ENCODE measurements around the gene OXCT1.

DNA sequence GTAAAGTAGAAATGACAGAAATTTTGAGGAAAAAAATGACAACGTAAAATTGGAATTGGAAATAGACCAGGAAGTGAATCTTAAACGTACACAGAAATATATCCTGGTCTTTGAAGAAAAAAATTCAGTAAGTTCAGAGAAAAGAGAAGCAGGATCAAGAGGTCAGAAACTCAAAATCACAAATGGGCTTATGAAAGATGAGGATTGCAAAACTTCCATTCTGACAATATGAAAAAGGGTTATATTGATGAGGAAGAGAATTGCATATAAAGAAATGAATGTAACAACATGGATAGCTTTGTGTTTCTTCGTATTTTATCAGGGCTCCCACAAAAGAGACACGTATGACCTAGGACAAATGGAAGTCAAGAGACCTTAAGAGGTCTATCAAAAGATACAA is 58.1 kb downstream of the OXCT1 start:
- TF ChIP-seq HDAC2 (IDR thresholded peaks at IDR 0.05; ENCODE audit: borderline replicate concordance in 1 of 2, low read depth in 2 of 2, low read length in 2 of 2) = no peak
- no peak for TF ChIP-seq POLR2A (IDR thresholded peaks at IDR 0.05; ENCODE audit: control extremely low read depth in 1 of 2, low read depth in 2 of 2, low read length in 2 of 2)
- no peak for TF ChIP-seq CTCF (IDR thresholded peaks at IDR 0.05; ENCODE audit: control extremely low read depth in 1 of 3, insufficient read depth in 1 of 3, low read depth in 1 of 3, low read length in 3 of 3)
- TF ChIP-seq EP300 (IDR thresholded peaks at IDR 0.05; ENCODE audit: borderline replicate concordance in 1 of 2, low read depth in 2 of 2, low read length in 2 of 2) = no peak
- TF ChIP-seq CEBPB (IDR thresholded peaks at IDR 0.05; ENCODE audit: low read depth, low read length) = no peak
- no peak for TF ChIP-seq HDAC6 (IDR thresholded peaks at IDR 0.05; ENCODE audit: low read depth, low read length)

All from H1 (cell line).